GM23338 (cell line): ENCODE data around the gene PCDH10. TPM values are rescaled to one million over a fixed set of nuclear protein-coding genes. Genes with fewer than 3 reads are reported as not detected.

Experiments
- ATAC-seq: fragments of 200-7000 bp; cut with Tn5 transposase; 3 replicates; pipeline ENCODE4 v1.9.1; 2020
- DNase-seq: peaks from one replicate; pipeline ENCODE4 v3.0.0-alpha.2; 2015; ENCODE audit warnings: low spot score
- H2AFZ ChIP-seq: fragments of 200-600 bp; sonication (generic); 2 replicates; pipeline ENCODE4 v1.8.0; 2016; ENCODE audit warnings: antibody characterized with exemption, mild to moderate bottlenecking, moderate library complexity
- H3F3A ChIP-seq: fragments of 200-600 bp; sonication (generic); replicated peaks from 2 replicates; pipeline ENCODE4 v1.8.0; 2017; ENCODE audit warnings: antibody characterized with exemption, mixed run types, low read depth
- H3K27ac ChIP-seq: fragments of 200-600 bp; sonication (generic); 2 replicates; pipeline ENCODE4 v1.6.1; 2016; ENCODE audit warnings: low read depth
- H3K27me3 ChIP-seq: fragments of 200-600 bp; sonication (generic); 2 replicates; pipeline ENCODE4 v1.8.0; 2016; ENCODE audit warnings: mild to moderate bottlenecking, mixed run types, moderate library complexity; ENCODE audit not compliant: insufficient read depth
- H3K36me3 ChIP-seq: fragments of 200-600 bp; sonication (generic); 2 replicates; pipeline ENCODE4 v1.8.0; 2016; ENCODE audit warnings: mild to moderate bottlenecking; ENCODE audit not compliant: insufficient read depth
- H3K4me1 ChIP-seq: fragments of 200-600 bp; sonication (generic); 2 replicates; pipeline ENCODE4 v1.8.0; 2016; ENCODE audit warnings: mild to moderate bottlenecking, moderate library complexity; ENCODE audit not compliant: insufficient read depth
- H3K4me2 ChIP-seq: fragments of 200-600 bp; sonication (generic); 2 replicates; pipeline ENCODE4 v1.7.1; 2017; ENCODE audit warnings: mixed run types
- H3K4me3 ChIP-seq: fragments of 200-600 bp; sonication (generic); 2 replicates; pipeline ENCODE4 v1.6.1; 2016; ENCODE audit warnings: mixed run types
- H3K79me2 ChIP-seq: fragments of 200-600 bp; sonication (generic); replicated peaks from 2 replicates; pipeline ENCODE4 v1.8.0; 2017; ENCODE audit warnings: mild to moderate bottlenecking; ENCODE audit not compliant: insufficient read depth
- H3K9me2 ChIP-seq: fragments of 200-600 bp; sonication (generic); 2 replicates; pipeline ENCODE4 v1.8.0; 2017; ENCODE audit not compliant: insufficient read depth
- H4K20me1 ChIP-seq: fragments of 200-600 bp; sonication (generic); replicated peaks from 2 replicates; pipeline ENCODE4 v1.8.0; 2017; ENCODE audit warnings: mild to moderate bottlenecking; ENCODE audit not compliant: insufficient read depth
- H3K27ac Mint-ChIP-seq: 2 replicates; pipeline ENCODE4 v1.8.0; 2020; ENCODE audit warnings: inconsistent platforms, mild to moderate bottlenecking, moderate library complexity, mixed read lengths
- H3K27me3 Mint-ChIP-seq: 3 replicates; pipeline ENCODE4 v1.8.0; 2022; ENCODE audit warnings: low read depth, mild to moderate bottlenecking, moderate library complexity, mixed read lengths, inconsistent platforms; ENCODE audit not compliant: insufficient read depth, poor library complexity
- H3K36me3 Mint-ChIP-seq: 3 replicates; pipeline ENCODE4 v1.8.0; 2021; ENCODE audit warnings: low read depth, mild to moderate bottlenecking, inconsistent platforms, moderate library complexity, mixed read lengths
- H3K4me1 Mint-ChIP-seq: 3 replicates; pipeline ENCODE4 v1.8.0; 2020; ENCODE audit warnings: mild to moderate bottlenecking, inconsistent platforms, mixed read lengths
- H3K4me3 Mint-ChIP-seq: 3 replicates; pipeline ENCODE4 v1.8.0; 2021; ENCODE audit warnings: moderate library complexity, mild to moderate bottlenecking, inconsistent platforms, mixed read lengths
- H3K9me3 Mint-ChIP-seq: 3 replicates; pipeline ENCODE4 v1.8.0; 2020; ENCODE audit warnings: moderate library complexity, mild to moderate bottlenecking, inconsistent platforms, mixed read lengths
- CREB1 ChIP-seq: fragments of 250-450 bp; sonication (Bioruptor Pico); IDR thresholded peaks from 2 replicates; pipeline ENCODE4 v1.5.0; 2020; ENCODE audit warnings: low read depth, mild to moderate bottlenecking, moderate library complexity
- EZH2 ChIP-seq: fragments of 200-600 bp; sonication (generic); IDR thresholded peaks from one replicate; pipeline ENCODE4 v1.8.0; 2017; ENCODE audit warnings: antibody characterized with exemption, mild to moderate bottlenecking, low read depth; ENCODE audit not compliant: unreplicated experiment
- EZH2phosphoT487 ChIP-seq: fragments of 200-600 bp; sonication (generic); IDR thresholded peaks from one replicate; pipeline ENCODE4 v1.8.1; 2018; ENCODE audit warnings: antibody characterized with exemption; ENCODE audit not compliant: unreplicated experiment
- JUNB ChIP-seq: IDR thresholded peaks from one replicate; pipeline ENCODE4 v1.6.1; 2016; ENCODE audit warnings: antibody characterized with exemption; ENCODE audit not compliant: unreplicated experiment
- NANOG ChIP-seq: IDR thresholded peaks from 2 replicates; pipeline ENCODE4 v1.6.1; 2016; ENCODE audit warnings: antibody characterized with exemption, borderline replicate concordance
- POLR2AphosphoS5 ChIP-seq: IDR thresholded peaks from 2 replicates; pipeline ENCODE4 v1.6.1; 2016; ENCODE audit warnings: antibody characterized with exemption, low read depth
- STAT1 ChIP-seq: IDR thresholded peaks from one replicate; pipeline ENCODE4 v1.6.1; 2016; ENCODE audit warnings: antibody characterized with exemption; ENCODE audit not compliant: unreplicated experiment
- ZNF114 ChIP-seq: fragments of 250-450 bp; sonication (Bioruptor Pico); IDR thresholded peaks from 2 replicates; pipeline ENCODE4 v1.5.0; 2020; ENCODE audit warnings: mild to moderate bottlenecking, moderate library complexity
- ZNF331 ChIP-seq: fragments of 250-450 bp; sonication (Bioruptor Pico); IDR thresholded peaks from 2 replicates; pipeline ENCODE4 v1.5.0; 2020; ENCODE audit warnings: low read depth, mild to moderate bottlenecking, moderate library complexity
- polyA plus RNA-seq: library from polyadenylated mRNA; unstranded; fragments of >200 nt; fragmentation: Nextera tagmentation; extraction: Ambion mirVana; gene quantifications from 2 replicates; pipeline ENCODE4 v1.2.1, GENCODE V29; 2016
- total RNA-seq: library from RNA; depleted of rRNA; stranded (reverse); fragments of >200 nt; shearing (Covaris generic); gene quantifications from 2 replicates; pipeline ENCODE4 v1.2.3, GENCODE V29; 2014
- TF ChIP-seq, protein P1 (sequence below): fragments of 250-450 bp; sonication (Bioruptor Pico); IDR thresholded peaks from 2 replicates; pipeline ENCODE4 v1.5.0; 2020; ENCODE audit warnings: mild to moderate bottlenecking, moderate library complexity
- TF ChIP-seq, protein P2 (sequence below): IDR thresholded peaks from 2 replicates; pipeline ENCODE4 v1.6.1; 2016; ENCODE audit warnings: antibody characterized with exemption
- TF ChIP-seq, protein P3 (sequence below), 2 experiments: fragments of 200-600 bp in 1 of 2; sonication (generic) in 1 of 2; conservative IDR thresholded peaks; 2 replicates each; pipeline versions ENCODE4 v1.5.1 to v1.6.1; 2016 to 2017; ENCODE audit warnings: antibody characterized with exemption in 2 of 2, low read depth in 2 of 2, mild to moderate bottlenecking in 2 of 2, moderate library complexity in 1 of 2
- TF ChIP-seq, protein P4 (sequence below): IDR thresholded peaks from one replicate; pipeline ENCODE4 v1.6.1; 2018; ENCODE audit warnings: antibody characterized with exemption; ENCODE audit not compliant: unreplicated experiment

Gene PCDH10
- total and polyA plus RNA-seq, 2 experiments from 2014 or later = 1.2 to 4.0 TPM

DNA sequence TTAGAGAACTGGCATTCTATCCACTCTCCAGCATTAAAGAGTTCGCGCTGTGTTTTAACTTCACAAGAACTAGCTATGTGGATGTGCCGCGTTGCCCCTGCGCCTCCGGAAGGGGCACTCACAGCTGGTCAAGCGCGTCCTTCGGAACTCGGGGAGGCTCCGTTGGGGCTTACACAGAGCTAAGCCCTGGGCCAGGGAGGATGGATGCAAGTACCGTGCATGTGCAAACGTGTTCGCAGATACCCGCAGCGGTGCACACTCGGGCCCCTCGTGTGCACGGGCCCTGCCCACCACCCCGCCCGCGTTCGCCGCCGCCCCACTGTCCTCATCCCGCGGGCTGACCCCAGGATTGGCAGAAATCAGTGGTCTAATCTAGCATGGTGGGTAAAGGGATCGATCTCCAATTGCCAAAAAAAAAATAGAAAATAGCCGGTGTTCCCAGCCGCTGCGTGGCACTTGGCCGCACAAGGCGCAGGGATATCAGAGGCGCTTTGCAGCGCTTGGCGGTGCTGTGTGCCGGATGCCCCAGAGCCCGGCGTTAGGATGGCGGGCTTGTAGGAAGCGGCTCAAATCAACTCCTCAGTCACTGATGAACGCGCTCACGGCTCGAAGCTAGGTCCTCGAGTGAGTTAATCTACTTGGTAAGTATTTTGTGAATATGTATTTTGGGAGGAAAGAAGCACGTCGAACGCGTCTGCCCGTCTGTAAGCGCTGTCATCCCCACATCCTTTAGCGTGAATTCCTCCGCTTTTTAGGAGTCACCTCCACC is 989 bp upstream of the PCDH10 start:
- no peak overlapping the region for H3K27ac ChIP-seq
- peaks cover 71% of the 10 kb centered on the region for H3K27me3 Mint-ChIP-seq

More for the DNA sequence above, 989 bp upstream of the PCDH10 start:
- TF ChIP-seq STAT1 = no peak
- peak; percentile 50 for TF ChIP-seq EZH2
- TF ChIP-seq ZNF114 (CRISPR knock-in tag) = no peak
- no peak for TF ChIP-seq POLR2AphosphoS5
- no peak for TF ChIP-seq NANOG
- no peak for TF ChIP-seq ZNF331
- TF ChIP-seq CREB1 (CRISPR knock-in tag) = no peak
- TF ChIP-seq, protein P1, sequence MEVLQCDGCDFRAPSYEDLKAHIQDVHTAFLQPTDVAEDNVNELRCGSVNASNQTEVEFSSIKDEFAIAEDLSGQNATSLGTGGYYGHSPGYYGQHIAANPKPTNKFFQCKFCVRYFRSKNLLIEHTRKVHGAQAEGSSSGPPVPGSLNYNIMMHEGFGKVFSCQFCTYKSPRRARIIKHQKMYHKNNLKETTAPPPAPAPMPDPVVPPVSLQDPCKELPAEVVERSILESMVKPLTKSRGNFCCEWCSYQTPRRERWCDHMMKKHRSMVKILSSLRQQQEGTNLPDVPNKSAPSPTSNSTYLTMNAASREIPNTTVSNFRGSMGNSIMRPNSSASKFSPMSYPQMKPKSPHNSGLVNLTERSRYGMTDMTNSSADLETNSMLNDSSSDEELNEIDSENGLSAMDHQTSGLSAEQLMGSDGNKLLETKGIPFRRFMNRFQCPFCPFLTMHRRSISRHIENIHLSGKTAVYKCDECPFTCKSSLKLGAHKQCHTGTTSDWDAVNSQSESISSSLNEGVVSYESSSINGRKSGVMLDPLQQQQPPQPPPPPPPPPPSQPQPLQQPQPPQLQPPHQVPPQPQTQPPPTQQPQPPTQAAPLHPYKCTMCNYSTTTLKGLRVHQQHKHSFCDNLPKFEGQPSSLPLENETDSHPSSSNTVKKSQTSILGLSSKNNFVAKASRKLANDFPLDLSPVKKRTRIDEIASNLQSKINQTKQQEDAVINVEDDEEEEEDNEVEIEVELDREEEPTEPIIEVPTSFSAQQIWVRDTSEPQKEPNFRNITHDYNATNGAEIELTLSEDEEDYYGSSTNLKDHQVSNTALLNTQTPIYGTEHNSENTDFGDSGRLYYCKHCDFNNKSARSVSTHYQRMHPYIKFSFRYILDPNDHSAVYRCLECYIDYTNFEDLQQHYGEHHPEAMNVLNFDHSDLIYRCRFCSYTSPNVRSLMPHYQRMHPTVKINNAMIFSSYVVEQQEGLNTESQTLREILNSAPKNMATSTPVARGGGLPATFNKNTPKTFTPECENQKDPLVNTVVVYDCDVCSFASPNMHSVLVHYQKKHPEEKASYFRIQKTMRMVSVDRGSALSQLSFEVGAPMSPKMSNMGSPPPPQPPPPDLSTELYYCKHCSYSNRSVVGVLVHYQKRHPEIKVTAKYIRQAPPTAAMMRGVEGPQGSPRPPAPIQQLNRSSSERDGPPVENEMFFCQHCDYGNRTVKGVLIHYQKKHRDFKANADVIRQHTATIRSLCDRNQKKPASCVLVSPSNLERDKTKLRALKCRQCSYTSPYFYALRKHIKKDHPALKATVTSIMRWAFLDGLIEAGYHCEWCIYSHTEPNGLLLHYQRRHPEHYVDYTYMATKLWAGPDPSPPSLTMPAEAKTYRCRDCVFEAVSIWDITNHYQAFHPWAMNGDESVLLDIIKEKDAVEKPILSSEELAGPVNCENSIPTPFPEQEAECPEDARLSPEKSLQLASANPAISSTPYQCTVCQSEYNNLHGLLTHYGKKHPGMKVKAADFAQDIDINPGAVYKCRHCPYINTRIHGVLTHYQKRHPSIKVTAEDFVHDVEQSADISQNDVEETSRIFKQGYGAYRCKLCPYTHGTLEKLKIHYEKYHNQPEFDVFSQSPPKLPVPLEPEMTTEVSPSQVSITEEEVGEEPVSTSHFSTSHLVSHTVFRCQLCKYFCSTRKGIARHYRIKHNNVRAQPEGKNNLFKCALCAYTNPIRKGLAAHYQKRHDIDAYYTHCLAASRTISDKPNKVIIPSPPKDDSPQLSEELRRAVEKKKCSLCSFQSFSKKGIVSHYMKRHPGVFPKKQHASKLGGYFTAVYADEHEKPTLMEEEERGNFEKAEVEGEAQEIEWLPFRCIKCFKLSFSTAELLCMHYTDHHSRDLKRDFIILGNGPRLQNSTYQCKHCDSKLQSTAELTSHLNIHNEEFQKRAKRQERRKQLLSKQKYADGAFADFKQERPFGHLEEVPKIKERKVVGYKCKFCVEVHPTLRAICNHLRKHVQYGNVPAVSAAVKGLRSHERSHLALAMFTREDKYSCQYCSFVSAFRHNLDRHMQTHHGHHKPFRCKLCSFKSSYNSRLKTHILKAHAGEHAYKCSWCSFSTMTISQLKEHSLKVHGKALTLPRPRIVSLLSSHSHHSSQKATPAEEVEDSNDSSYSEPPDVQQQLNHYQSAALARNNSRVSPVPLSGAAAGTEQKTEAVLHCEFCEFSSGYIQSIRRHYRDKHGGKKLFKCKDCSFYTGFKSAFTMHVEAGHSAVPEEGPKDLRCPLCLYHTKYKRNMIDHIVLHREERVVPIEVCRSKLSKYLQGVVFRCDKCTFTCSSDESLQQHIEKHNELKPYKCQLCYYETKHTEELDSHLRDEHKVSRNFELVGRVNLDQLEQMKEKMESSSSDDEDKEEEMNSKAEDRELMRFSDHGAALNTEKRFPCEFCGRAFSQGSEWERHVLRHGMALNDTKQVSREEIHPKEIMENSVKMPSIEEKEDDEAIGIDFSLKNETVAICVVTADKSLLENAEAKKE (CRISPR knock-in tag) = no peak
- TF ChIP-seq, protein P2, sequence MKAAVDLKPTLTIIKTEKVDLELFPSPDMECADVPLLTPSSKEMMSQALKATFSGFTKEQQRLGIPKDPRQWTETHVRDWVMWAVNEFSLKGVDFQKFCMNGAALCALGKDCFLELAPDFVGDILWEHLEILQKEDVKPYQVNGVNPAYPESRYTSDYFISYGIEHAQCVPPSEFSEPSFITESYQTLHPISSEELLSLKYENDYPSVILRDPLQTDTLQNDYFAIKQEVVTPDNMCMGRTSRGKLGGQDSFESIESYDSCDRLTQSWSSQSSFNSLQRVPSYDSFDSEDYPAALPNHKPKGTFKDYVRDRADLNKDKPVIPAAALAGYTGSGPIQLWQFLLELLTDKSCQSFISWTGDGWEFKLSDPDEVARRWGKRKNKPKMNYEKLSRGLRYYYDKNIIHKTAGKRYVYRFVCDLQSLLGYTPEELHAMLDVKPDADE = no peak
- TF ChIP-seq EZH2phosphoT487 = peak; percentile 43
- TF ChIP-seq, protein P3, sequence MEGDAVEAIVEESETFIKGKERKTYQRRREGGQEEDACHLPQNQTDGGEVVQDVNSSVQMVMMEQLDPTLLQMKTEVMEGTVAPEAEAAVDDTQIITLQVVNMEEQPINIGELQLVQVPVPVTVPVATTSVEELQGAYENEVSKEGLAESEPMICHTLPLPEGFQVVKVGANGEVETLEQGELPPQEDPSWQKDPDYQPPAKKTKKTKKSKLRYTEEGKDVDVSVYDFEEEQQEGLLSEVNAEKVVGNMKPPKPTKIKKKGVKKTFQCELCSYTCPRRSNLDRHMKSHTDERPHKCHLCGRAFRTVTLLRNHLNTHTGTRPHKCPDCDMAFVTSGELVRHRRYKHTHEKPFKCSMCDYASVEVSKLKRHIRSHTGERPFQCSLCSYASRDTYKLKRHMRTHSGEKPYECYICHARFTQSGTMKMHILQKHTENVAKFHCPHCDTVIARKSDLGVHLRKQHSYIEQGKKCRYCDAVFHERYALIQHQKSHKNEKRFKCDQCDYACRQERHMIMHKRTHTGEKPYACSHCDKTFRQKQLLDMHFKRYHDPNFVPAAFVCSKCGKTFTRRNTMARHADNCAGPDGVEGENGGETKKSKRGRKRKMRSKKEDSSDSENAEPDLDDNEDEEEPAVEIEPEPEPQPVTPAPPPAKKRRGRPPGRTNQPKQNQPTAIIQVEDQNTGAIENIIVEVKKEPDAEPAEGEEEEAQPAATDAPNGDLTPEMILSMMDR (conservative IDR thresholded peaks at IDR 0.05; ENCODE audit: low read depth in 2 of 2) = peak in 1 of 2 experiments; percentile 32; a peak in 1 of 4 replicates
- TF ChIP-seq, protein P4, sequence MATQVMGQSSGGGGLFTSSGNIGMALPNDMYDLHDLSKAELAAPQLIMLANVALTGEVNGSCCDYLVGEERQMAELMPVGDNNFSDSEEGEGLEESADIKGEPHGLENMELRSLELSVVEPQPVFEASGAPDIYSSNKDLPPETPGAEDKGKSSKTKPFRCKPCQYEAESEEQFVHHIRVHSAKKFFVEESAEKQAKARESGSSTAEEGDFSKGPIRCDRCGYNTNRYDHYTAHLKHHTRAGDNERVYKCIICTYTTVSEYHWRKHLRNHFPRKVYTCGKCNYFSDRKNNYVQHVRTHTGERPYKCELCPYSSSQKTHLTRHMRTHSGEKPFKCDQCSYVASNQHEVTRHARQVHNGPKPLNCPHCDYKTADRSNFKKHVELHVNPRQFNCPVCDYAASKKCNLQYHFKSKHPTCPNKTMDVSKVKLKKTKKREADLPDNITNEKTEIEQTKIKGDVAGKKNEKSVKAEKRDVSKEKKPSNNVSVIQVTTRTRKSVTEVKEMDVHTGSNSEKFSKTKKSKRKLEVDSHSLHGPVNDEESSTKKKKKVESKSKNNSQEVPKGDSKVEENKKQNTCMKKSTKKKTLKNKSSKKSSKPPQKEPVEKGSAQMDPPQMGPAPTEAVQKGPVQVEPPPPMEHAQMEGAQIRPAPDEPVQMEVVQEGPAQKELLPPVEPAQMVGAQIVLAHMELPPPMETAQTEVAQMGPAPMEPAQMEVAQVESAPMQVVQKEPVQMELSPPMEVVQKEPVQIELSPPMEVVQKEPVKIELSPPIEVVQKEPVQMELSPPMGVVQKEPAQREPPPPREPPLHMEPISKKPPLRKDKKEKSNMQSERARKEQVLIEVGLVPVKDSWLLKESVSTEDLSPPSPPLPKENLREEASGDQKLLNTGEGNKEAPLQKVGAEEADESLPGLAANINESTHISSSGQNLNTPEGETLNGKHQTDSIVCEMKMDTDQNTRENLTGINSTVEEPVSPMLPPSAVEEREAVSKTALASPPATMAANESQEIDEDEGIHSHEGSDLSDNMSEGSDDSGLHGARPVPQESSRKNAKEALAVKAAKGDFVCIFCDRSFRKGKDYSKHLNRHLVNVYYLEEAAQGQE = no peak
- TF ChIP-seq JUNB = no peak
- H3K4me2 ChIP-seq = peak overlapping the region; percentile 93
- H3K4me3 ChIP-seq = peak overlapping the region; percentile 69
- peaks cover 38% of the 10 kb centered on the region for H3K4me1 ChIP-seq
- DNase-seq (peak; percentile 64), ATAC-seq (peak; percentile 14)
- H4K20me1 ChIP-seq = 0 out of 2 replicates have a peak, but pooled peaks cover 5% of the 10 kb centered on the region
- peak overlapping the region; percentile 88 for H2AFZ ChIP-seq
- H3K9me3 Mint-ChIP-seq = no peaks in the 10 kb centered on the region; the same call in 2 of the 3 replicates
- H3K36me3 Mint-ChIP-seq = no peaks in the 10 kb centered on the region; the same call in 2 of the 3 replicates
- H3K36me3 ChIP-seq = no peaks in the 10 kb centered on the region
- no peak overlapping the region for H3K27ac Mint-ChIP-seq
- H3K79me2 ChIP-seq = no peaks in the 10 kb centered on the region
- H3K4me3 Mint-ChIP-seq = peak overlapping the region; percentile 68
- no peaks in the 10 kb centered on the region for H3F3A ChIP-seq
- peaks cover 82% of the 10 kb centered on the region for H3K27me3 ChIP-seq
- H3K4me1 Mint-ChIP-seq = peaks cover 40% of the 10 kb centered on the region
- H3K9me2 ChIP-seq = no peaks in the 10 kb centered on the region
